Amniotic epithelial cell (primary cell): ENCODE results near the gene PAPOLA.
"Not testable (repeated sequence)": the region's sequence is repeated elsewhere in the genome, so short reads cannot be mapped to it uniquely, and the experiment has no call there.

ENCODE experiments used
- DNase-seq: peaks from one replicate; pipeline ENCODE4 v3.0.0-alpha.2; 2010; ENCODE audit warnings: low read depth

The PAPOLA gene

DNA sequence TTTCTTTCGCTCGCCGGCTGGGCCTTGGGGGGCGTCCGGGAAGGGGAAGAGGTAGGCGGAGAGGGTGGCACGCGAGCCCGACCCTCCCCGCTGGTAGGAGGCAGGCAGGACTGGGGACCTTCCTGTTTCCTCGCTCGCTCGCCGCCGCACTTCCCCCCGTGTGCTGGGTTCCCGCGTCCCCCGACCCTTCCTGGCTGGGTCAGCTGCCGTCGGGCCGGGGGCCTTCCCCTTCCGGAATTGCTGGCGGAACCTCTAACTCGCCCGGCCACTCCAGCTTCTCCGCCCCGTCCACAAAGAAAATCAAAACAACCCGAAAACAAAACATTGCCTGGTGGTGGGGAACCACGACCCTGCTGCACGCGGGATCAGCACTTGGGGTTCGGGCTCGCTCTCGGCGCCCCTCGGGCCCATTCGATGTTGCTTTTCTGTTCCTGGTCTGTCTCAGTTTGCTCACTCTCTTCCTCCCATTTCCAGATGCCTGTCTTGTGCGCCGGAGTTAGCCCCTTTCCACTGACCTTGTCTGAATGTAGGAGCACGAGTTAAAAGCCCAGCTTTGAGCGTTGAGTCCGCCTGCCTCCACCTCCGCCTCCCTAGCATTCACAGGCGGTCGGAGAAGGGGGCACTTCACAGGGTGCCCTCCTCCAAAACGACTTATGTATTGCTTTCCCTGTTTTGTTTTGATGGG is 581 bp downstream of the PAPOLA start:
- peak; percentile 42 for DNase-seq

GRCh38 chr14:96503306-96503679 is 1.1 kb downstream of the PAPOLA start:
- DNase-seq, result no peak

DNA sequence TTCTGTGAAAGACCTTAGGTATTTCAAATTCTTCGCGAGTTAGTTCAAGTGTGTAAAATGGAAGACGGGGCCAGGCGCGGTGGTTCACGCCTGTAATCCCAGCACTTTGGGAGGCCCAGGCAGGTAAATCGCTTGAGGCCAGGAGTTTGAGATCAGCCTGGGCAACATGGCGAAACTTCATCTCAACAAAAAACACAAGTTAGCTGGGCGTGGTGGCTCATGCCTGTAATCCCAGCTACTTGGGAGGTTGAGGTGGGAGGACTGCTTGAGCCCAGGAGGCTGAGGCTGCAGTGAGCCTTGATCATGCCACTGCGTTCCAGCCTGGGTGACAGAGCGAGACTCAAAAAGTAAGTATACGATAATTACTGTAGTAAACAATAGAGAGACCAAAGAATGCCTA is 2.2 kb downstream of the PAPOLA start:
- DNase-seq, result not testable (repeated sequence)

DNA sequence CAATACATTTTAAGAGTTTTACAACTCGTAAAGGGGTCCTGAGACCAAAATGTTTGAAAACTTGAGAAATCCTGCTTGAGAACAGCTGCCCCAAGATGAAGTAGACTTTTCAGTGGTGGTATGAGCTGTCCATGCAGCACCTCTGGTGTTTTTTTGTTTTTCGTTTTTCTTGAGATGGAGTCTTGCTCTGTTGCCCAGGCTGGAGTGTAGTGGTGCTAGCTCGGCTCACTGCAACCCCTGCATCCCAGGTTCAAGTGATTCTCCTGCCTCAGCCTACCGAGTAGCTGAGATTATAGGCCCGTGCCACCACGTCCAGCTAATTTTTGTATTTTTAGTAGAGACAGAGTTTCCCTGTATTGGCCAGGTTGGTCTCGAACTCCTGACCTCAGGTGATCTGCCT is 5.5 kb downstream of the PAPOLA start:
- DNase-seq, result no peak

DNA sequence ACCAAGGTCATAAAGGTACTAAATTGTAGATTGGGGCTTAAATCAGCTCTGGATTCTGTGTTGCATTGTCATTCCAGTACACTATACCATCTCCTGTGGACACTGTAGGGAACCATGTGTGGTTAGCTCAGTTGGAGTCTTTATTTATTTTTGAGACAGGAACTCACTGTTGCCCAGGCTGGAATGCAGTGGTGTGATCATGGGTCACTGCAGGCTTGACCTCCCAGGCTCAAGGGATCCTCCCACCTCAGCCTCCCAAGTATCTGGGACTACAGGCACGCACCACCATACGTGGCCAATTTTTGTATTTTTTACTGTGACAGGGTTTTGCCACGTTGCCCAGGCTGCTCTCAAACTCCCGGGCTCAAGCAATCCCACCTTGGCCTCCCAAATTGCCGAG is 6.7 kb downstream of the PAPOLA start:
- peak; percentile 20 for DNase-seq

GRCh38 chr14:96509457-96510090 is 7.4 kb downstream of the PAPOLA start:
- DNase-seq, result no peak

GRCh38 chr14:96511146-96511545 is 9.0 kb downstream of the PAPOLA start:
- no peak for DNase-seq

DNA sequence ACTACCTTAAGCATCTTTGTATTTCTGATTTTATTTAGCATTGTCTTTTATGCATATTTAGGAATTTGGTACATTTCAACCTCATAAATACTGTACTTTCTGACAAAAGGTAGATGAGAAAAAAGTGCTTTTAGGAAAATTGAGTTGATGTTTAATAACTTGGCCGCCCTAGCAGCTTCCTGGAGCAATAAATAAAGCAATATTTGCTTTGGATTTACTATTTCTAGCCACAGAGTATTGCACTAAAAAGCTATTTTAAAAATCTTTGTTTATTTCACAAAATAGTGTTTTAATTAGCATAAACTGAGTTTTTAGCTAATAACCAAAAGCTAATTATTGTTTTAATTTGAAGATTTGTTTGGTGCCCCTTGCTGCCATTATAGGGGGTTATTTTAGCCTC is 9.5 kb downstream of the PAPOLA start:
- no peak for DNase-seq

GRCh38 chr14:96512122-96512521 is 9.9 kb downstream of the PAPOLA start:
- no peak for DNase-seq

- DNase-seq, result no peak
Measured at GRCh38 chr14:96512602-96513397, 10.6 kb downstream of the PAPOLA start.

- no peak for DNase-seq
Measured at GRCh38 chr14:96514694-96515093, 12.5 kb downstream of the PAPOLA start.

- no peak for DNase-seq
Measured at GRCh38 chr14:96515731-96516130, 13.5 kb downstream of the PAPOLA start.

- DNase-seq, result no peak
Measured at GRCh38 chr14:96516351-96516750, 14.2 kb downstream of the PAPOLA start.

DNA sequence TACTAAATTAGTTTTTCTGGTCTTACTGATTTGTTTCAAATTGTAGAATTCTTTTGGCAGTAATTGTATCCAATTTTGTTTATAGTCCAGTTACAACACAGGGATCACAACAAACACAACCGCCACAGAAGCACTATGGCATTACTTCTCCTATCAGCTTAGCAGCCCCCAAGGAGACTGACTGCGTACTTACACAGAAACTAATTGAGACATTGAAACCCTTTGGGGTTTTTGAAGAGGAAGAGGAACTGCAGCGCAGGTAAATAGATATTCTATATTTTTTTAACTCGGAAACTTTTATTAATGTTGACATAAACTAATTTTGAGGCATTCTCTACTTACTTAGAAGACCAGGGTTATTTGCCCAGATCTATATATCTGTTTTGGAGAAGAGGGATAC is 17.8 kb downstream of the PAPOLA start:
- no peak for DNase-seq

- no peak for DNase-seq
Measured at GRCh38 chr14:96525452-96525851, 23.3 kb downstream of the PAPOLA start.

- no peak for DNase-seq
Measured at GRCh38 chr14:96532632-96533031, 30.4 kb downstream of the PAPOLA start.

GRCh38 chr14:96536807-96537206 is 34.6 kb downstream of the PAPOLA start:
- DNase-seq, result no peak

DNA sequence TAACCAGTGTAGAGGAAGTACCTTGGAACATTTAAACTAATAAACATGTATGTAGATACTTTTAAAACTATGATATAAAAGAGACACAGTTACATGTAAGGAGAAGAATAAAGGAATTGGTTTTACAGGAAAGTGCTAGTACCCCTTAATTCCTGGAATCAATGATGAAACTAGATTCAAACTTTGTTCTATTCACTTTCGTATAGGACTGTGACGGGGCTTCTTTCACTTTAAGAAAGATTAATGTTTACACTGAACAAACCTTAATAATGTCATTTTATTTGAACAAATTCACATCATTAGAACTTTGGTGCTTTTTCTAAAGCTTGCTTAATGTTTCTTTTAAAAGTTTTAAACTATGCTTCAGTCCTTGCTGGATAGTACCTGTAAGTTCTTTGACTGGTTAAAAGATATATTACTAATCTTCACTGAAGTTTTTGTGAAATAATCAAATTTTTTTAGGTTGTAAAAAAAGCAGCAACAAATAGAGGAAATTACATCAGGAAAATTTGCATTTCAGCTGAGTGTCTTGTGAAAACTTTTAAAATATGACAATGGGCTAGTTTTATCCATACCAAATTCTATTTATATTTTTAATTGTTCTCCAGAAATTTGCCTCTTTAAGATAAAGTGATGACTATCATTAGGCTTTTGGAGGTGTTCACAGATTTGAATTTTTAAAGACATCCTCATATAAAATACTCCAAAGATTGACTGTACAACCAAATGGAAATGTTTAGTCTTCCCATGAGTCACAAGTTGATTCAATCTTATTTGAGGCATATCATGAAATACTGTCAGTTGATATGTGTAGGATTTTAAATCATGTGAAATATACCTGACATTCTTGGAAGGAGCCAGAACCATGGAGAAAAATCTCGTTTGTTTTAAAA is 36.2 kb downstream of the PAPOLA start:
- no peak for DNase-seq

- DNase-seq, result no peak
Measured at GRCh38 chr14:96538990-96539317, 36.8 kb downstream of the PAPOLA start.

- DNase-seq, result no peak
Measured at GRCh38 chr14:96554315-96554910, 52.2 kb downstream of the PAPOLA start.

- DNase-seq, result no peak
Measured at GRCh38 chr14:96559571-96559970, 57.4 kb downstream of the PAPOLA start.

DNA sequence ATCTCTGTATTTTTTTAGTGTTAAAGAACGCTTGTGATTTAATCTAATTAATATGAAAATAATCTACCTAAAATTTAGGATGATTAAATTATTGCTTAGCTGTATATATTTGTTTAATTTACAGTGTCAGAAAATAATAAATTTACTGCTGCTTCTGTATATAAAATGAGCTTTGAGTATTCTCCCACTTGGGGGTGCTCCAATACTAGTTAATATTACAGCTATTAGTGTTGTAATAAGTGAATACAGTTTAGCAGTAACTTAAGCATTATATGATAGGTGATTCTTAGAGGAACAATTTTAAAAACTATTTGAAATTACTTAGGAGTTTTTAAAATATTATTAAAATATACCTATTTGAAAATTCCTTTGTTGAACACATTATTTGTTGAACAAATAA is 62.2 kb downstream of the PAPOLA start:
- DNase-seq, result peak; percentile 7
